Measurements from ENCODE around the gene HIP1R.

Gene HIP1R

GRCh38 chr12:122859303-122860039 lies 24.2 kb downstream of the HIP1R start:
- no peak for DNase-seq (ENCODE audit: low read depth in 1 of 2, low spot score in 1 of 2)

- peak; percentile 62 to 77 for DNase-seq (ENCODE audit: low read depth in 1 of 2, low spot score in 1 of 2)
These were observed 25.0 kb downstream of the HIP1R start for GRCh38 chr12:122860040-122860853.

GRCh38 chr12:122860854-122861586 lies 25.8 kb downstream of the HIP1R start:
- DNase-seq (ENCODE audit: low read depth in 1 of 2, low spot score in 1 of 2): no peak

- DNase-seq (ENCODE audit: low read depth in 1 of 2, low spot score in 1 of 2): no peak
These were observed 26.3 kb downstream of the HIP1R start for GRCh38 chr12:122861587-122861970.

GRCh38 chr12:122862110-122862634 lies 26.9 kb downstream of the HIP1R start:
- no peak for DNase-seq (ENCODE audit: low read depth in 1 of 2, low spot score in 1 of 2)

GRCh38 chr12:122862872-122863701 lies 27.8 kb downstream of the HIP1R start:
- DNase-seq (ENCODE audit: low read depth in 1 of 2, low spot score in 1 of 2): no peak

- no peak for DNase-seq (ENCODE audit: low read depth in 1 of 2, low spot score in 1 of 2)
These were observed 29.6 kb downstream of the HIP1R start for GRCh38 chr12:122864894-122865253.

- no peak for DNase-seq (ENCODE audit: low read depth in 1 of 2, low spot score in 1 of 2)
These were observed 30.3 kb downstream of the HIP1R start for GRCh38 chr12:122865268-122866231.

GRCh38 chr12:122866379-122866778 lies 31.1 kb downstream of the HIP1R start:
- no peak for DNase-seq (ENCODE audit: low read depth in 1 of 2, low spot score in 1 of 2)

GRCh38 chr12:122866950-122867607 lies 31.8 kb downstream of the HIP1R start:
- no peak for DNase-seq (ENCODE audit: low read depth in 1 of 2, low spot score in 1 of 2)

- no peak for DNase-seq (ENCODE audit: low read depth in 1 of 2, low spot score in 1 of 2)
These were observed 32.6 kb downstream of the HIP1R start for GRCh38 chr12:122867691-122868461.

GRCh38 chr12:122868471-122869177 lies 33.4 kb downstream of the HIP1R start:
- no peak for DNase-seq (ENCODE audit: low read depth in 1 of 2, low spot score in 1 of 2)

- no peak for DNase-seq (ENCODE audit: low read depth in 1 of 2, low spot score in 1 of 2)
These were observed 34.1 kb downstream of the HIP1R start for GRCh38 chr12:122869207-122869973.

- no peak for DNase-seq (ENCODE audit: low read depth in 1 of 2, low spot score in 1 of 2)
These were observed 35.0 kb downstream of the HIP1R start for GRCh38 chr12:122870163-122870842.

- DNase-seq (ENCODE audit: low read depth in 1 of 2, low spot score in 1 of 2): no peak
These were observed 35.8 kb downstream of the HIP1R start for GRCh38 chr12:122870867-122871664.

Measured in stimulated activated CD4-positive, alpha-beta T cell treated with anti-CD3 and anti-CD28 coated beads, Interleukin-15, amount 100 ng/mL, for 1 hour (primary cell).